Measurements from ENCODE around the gene NKX2-2. TPM values are rescaled to one million over a fixed set of nuclear protein-coding genes. Genes with fewer than 3 reads are reported as not detected.
A peak's percentile ranks its signal among the peaks of the same experiment; 100 is the strongest.

The NKX2-2 gene
- total RNA-seq, 6 donors from 2014 or later = not detected

GRCh38 chr20:21556398-21556797, 42.5 kb upstream of the NKX2-2 start:
- 73 to 91% methylated on average over 2 of the region's 2 CpGs for WGBS, 2 donors
- ATAC-seq (ENCODE audit: low FRiP score in 2 of 2) (no peak), DNase-seq (no peak)
- H3K27me3 ChIP-seq = no peaks in the 10 kb centered on the region
- TF ChIP-seq POLR2A (IDR thresholded peaks at IDR 0.05) = no peak
- TF ChIP-seq CTCF (IDR thresholded peaks at IDR 0.05) = no peak
- no peak overlapping the region for H3K27ac ChIP-seq
- no peaks in the 10 kb centered on the region for H3K36me3 ChIP-seq
- no peaks in the 10 kb centered on the region for H3K4me1 ChIP-seq
- H3K9me3 ChIP-seq = no peaks in the 10 kb centered on the region
- no peak overlapping the region for H3K4me3 ChIP-seq

GRCh38 chr20:21555470-21556120, 41.7 kb upstream of the NKX2-2 start:
- ATAC-seq (ENCODE audit: low FRiP score in 2 of 2) (no peak), DNase-seq (no peak)
- no peak overlapping the region for H3K27ac ChIP-seq
- H3K4me1 ChIP-seq = no peaks in the 10 kb centered on the region
- TF ChIP-seq EP300 (IDR thresholded peaks at IDR 0.05) (no peak), CTCF (IDR thresholded peaks at IDR 0.05) (no peak), POLR2A (IDR thresholded peaks at IDR 0.05) (no peak), POLR2AphosphoS5 (IDR thresholded peaks at IDR 0.05) (no peak)
- H3K4me3 ChIP-seq = no peak overlapping the region
- no peaks in the 10 kb centered on the region for H3K9me3 ChIP-seq
- no peaks in the 10 kb centered on the region for H3K27me3 ChIP-seq
- H3K36me3 ChIP-seq = no peaks in the 10 kb centered on the region
- WGBS, 2 donors = 56 to 67% methylated on average over 5 of the region's 5 CpGs

GRCh38 chr20:21554985-21555384, 41.1 kb upstream of the NKX2-2 start:
- ATAC-seq (ENCODE audit: low FRiP score in 2 of 2) = no peak
- H3K36me3 ChIP-seq = no peaks in the 10 kb centered on the region
- 50 to 52% methylated on average over 7 of the region's 7 CpGs for WGBS, 2 donors
- no peak overlapping the region for H3K4me3 ChIP-seq
- no peak overlapping the region for H3K27ac ChIP-seq
- peak in 1 of 2 donors; percentile 18 for DNase-seq
- H3K27me3 ChIP-seq = no peaks in the 10 kb centered on the region
- no peaks in the 10 kb centered on the region for H3K9me3 ChIP-seq
- H3K4me1 ChIP-seq = no peaks in the 10 kb centered on the region
- TF ChIP-seq POLR2A (IDR thresholded peaks at IDR 0.05) (no peak), EP300 (IDR thresholded peaks at IDR 0.05) (no peak), CTCF (IDR thresholded peaks at IDR 0.05) (no peak), POLR2AphosphoS5 (IDR thresholded peaks at IDR 0.05) (no peak)

- H3K27ac ChIP-seq = no peak overlapping the region
- no peaks in the 10 kb centered on the region for H3K4me1 ChIP-seq
- WGBS, 2 donors = 77 to 81% methylated on average over 10 of the region's 10 CpGs
- H3K36me3 ChIP-seq = no peaks in the 10 kb centered on the region
- no peak for DNase-seq
- no peaks in the 10 kb centered on the region for H3K27me3 ChIP-seq
- TF ChIP-seq EP300 (IDR thresholded peaks at IDR 0.05) = no peak
- no peak for TF ChIP-seq CTCF (IDR thresholded peaks at IDR 0.05)
- TF ChIP-seq POLR2AphosphoS5 (IDR thresholded peaks at IDR 0.05) = no peak
- TF ChIP-seq POLR2A (IDR thresholded peaks at IDR 0.05) = no peak
- H3K9me3 ChIP-seq = no peaks in the 10 kb centered on the region
- H3K4me3 ChIP-seq = no peak overlapping the region
- no peak for ATAC-seq (ENCODE audit: low FRiP score in 2 of 2)
Measured at GRCh38 chr20:21554376-21554890, 40.6 kb upstream of the NKX2-2 start.

- 74 to 83% methylated on average over 5 of the region's 5 CpGs for WGBS, 2 donors
- DNase-seq = no peak
- no peaks in the 10 kb centered on the region for H3K9me3 ChIP-seq
- TF ChIP-seq POLR2A (IDR thresholded peaks at IDR 0.05) (no peak), POLR2AphosphoS5 (IDR thresholded peaks at IDR 0.05) (no peak), EP300 (IDR thresholded peaks at IDR 0.05) (no peak), CTCF (IDR thresholded peaks at IDR 0.05) (no peak)
- H3K27ac ChIP-seq = no peak overlapping the region
- no peak for ATAC-seq (ENCODE audit: low FRiP score in 2 of 2)
- no peaks in the 10 kb centered on the region for H3K4me1 ChIP-seq
- H3K27me3 ChIP-seq = no peaks in the 10 kb centered on the region
- H3K36me3 ChIP-seq = no peaks in the 10 kb centered on the region
- no peak overlapping the region for H3K4me3 ChIP-seq
Measured at GRCh38 chr20:21550587-21550986, 36.7 kb upstream of the NKX2-2 start.
